H1 (cell line): Measurements from ENCODE around the gene TBC1D7. TPM values are rescaled to one million over a fixed set of nuclear protein-coding genes. Genes with fewer than 3 reads are reported as not detected.

Experiments used
- CTCF ChIA-PET: fragments of 300-600 bp; sonication (Branson Sonifier 250); formaldehyde crosslinking; loops from one replicate; lab custom pipeline; 2021; ENCODE audit not compliant: partially characterized antibody; lab: Charles Lee
- POLR2A ChIA-PET: fragments of 300-600 bp; sonication (Branson Sonifier 250); formaldehyde crosslinking; loops from one replicate; lab custom pipeline; 2021; ENCODE audit warnings: inconsistent platforms; ENCODE audit not compliant: partially characterized antibody; lab: Charles Lee
- DNase-seq, 2 experiments: peaks; one replicate each; pipeline versions ENCODE4 v3.0.0 to v3.0.0-alpha.2; 2010 to 2022; ENCODE audit warnings: low spot score in 2 of 2, low read depth in 1 of 2, mixed read lengths in 1 of 2
- FAIRE-seq: peaks from 2 replicates; lab custom pipeline; 2011; peaks lifted over from hg19 to GRCh38; lab: Jason Lieb, UNC
- H2AFZ ChIP-seq: 2 replicates; pipeline ENCODE4 v1.8.1; 2012; ENCODE audit warnings: low read length, inconsistent platforms
- H2AK5ac ChIP-seq: 2 replicates; pipeline ENCODE4 v1.6.1; 2013; ENCODE audit warnings: low read depth, low read length
- H2BK120ac ChIP-seq: replicated peaks from 2 replicates; pipeline ENCODE3; 2013; ENCODE audit warnings: low read depth, low read length, inconsistent platforms
- H2BK12ac ChIP-seq: 2 replicates; pipeline ENCODE4 v1.6.1; 2013; ENCODE audit warnings: low read depth, low read length
- H2BK15ac ChIP-seq: 2 replicates; pipeline ENCODE4 v1.6.1; 2013; ENCODE audit warnings: low read length
- H2BK20ac ChIP-seq: 2 replicates; pipeline ENCODE4 v1.6.1; 2013; ENCODE audit warnings: low read length
- H2BK5ac ChIP-seq: 2 replicates; pipeline ENCODE4 v1.6.1; 2013; ENCODE audit warnings: low read depth, low read length
- H3K14ac ChIP-seq: 2 replicates; pipeline ENCODE4 v1.6.1; 2013; ENCODE audit warnings: inconsistent platforms; ENCODE audit not compliant: insufficient read length
- H3K18ac ChIP-seq: 2 replicates; pipeline ENCODE4 v1.6.1; 2013; ENCODE audit warnings: low read length; ENCODE audit errors: extremely low read depth
- H3K23ac ChIP-seq: 2 replicates; pipeline ENCODE4 v1.6.1; 2013; ENCODE audit warnings: inconsistent platforms; ENCODE audit not compliant: insufficient read length
- H3K23me2 ChIP-seq: 2 replicates; pipeline ENCODE4 v1.6.1; 2013; ENCODE audit warnings: low read depth, low read length
- H3K27ac ChIP-seq: 2 replicates; pipeline ENCODE4 v1.6.1; 2011; ENCODE audit warnings: low read depth, low read length, inconsistent platforms
- H3K27me3 ChIP-seq, 4 experiments: replicated peaks in 1 of 4; 1 replicate in 1 of 4; 2 replicates in 3 of 4; pipeline versions ENCODE4 v1.6.1 to v1.8.1; 2011 to 2013; ENCODE audit warnings: low read length in 3 of 4, mild to moderate bottlenecking in 3 of 4, inconsistent platforms in 2 of 4, mixed read lengths in 2 of 4, moderate library complexity in 1 of 4; ENCODE audit not compliant: control insufficient read depth in 3 of 4, insufficient read depth in 3 of 4; ENCODE audit errors: extremely low read depth in 1 of 4
- H3K36me3 ChIP-seq, 4 experiments: 2 replicates each; pipeline versions ENCODE4 v1.6.1 to v1.8.1; 2011 to 2013; ENCODE audit warnings: mild to moderate bottlenecking in 4 of 4, low read length in 3 of 4, moderate library complexity in 2 of 4, control low read depth in 1 of 4, inconsistent platforms in 1 of 4; ENCODE audit not compliant: insufficient read depth in 4 of 4, control insufficient read depth in 2 of 4
- H3K4ac ChIP-seq: replicated peaks from 2 replicates; pipeline ENCODE3; 2013; ENCODE audit warnings: low read length, low read depth, mixed read lengths, inconsistent platforms; ENCODE audit not compliant: insufficient read length
- H3K4me1 ChIP-seq, 4 experiments: replicated peaks in 1 of 4; 1 replicate in 1 of 4; 2 replicates in 3 of 4; pipeline versions ENCODE4 v1.6.1 to v1.8.1; 2011 to 2013; ENCODE audit warnings: low read length in 3 of 4, inconsistent platforms in 2 of 4, mixed read lengths in 1 of 4; ENCODE audit not compliant: insufficient read depth in 4 of 4, control insufficient read depth in 3 of 4
- H3K4me2 ChIP-seq, 2 experiments: 2 replicates each; pipeline versions ENCODE4 v1.6.1 to v1.8.1; 2011 to 2013; ENCODE audit warnings: low read depth in 2 of 2, low read length in 2 of 2, control low read depth in 1 of 2, inconsistent platforms in 1 of 2, mild to moderate bottlenecking in 1 of 2; ENCODE audit not compliant: insufficient read depth in 1 of 2
- H3K4me3 ChIP-seq, 4 experiments: fragments of 200-600, 300-600 bp in 1 of 4; sonication (generic), shearing (Covaris generic), sonication (Bioruptor Twin) in 1 of 4; 2 replicates each; pipeline versions ENCODE4 v1.5.1 to v1.8.1; 2011 to 2016; ENCODE audit warnings: low read length in 4 of 4, low read depth in 3 of 4, control low read depth in 2 of 4, inconsistent platforms in 2 of 4, mild to moderate bottlenecking in 2 of 4, mixed read lengths in 1 of 4, moderate library complexity in 1 of 4; ENCODE audit not compliant: insufficient read depth in 2 of 4; ENCODE audit errors: extremely low read depth in 1 of 4
- H3K56ac ChIP-seq: replicated peaks from 2 replicates; pipeline ENCODE3; 2013; ENCODE audit warnings: low read depth, mild to moderate bottlenecking, mixed read lengths, low read length, inconsistent platforms; ENCODE audit not compliant: insufficient read length
- H3K79me1 ChIP-seq: 2 replicates; pipeline ENCODE4 v1.6.1; 2013; ENCODE audit warnings: low read depth, low read length, control low read depth
- H3K79me2 ChIP-seq, 2 experiments: 2 replicates each; pipeline versions ENCODE4 v1.6.1 to v1.8.1; 2012 to 2013; ENCODE audit warnings: low read length in 2 of 2, mild to moderate bottlenecking in 2 of 2, inconsistent platforms in 1 of 2; ENCODE audit not compliant: insufficient read depth in 2 of 2, control insufficient read depth in 1 of 2
- H3K9ac ChIP-seq, 4 experiments: replicated peaks in 1 of 4; 1 replicate in 1 of 4; 2 replicates in 3 of 4; pipeline versions ENCODE4 v1.6.1 to v1.8.1; 2011 to 2013; ENCODE audit warnings: low read depth in 3 of 4, low read length in 3 of 4, control low read depth in 2 of 4, mild to moderate bottlenecking in 2 of 4, moderate library complexity in 2 of 4, inconsistent platforms in 1 of 4; ENCODE audit errors: extremely low read depth in 1 of 4
- H3K9me3 ChIP-seq, 2 experiments: 2 replicates each; pipeline versions ENCODE4 v1.6.1 to v1.8.1; 2012 to 2013; ENCODE audit warnings: mild to moderate bottlenecking in 2 of 2, moderate library complexity in 2 of 2, control low read depth in 1 of 2, inconsistent platforms in 1 of 2, low read depth in 1 of 2, low read length in 1 of 2, mixed read lengths in 1 of 2; ENCODE audit not compliant: insufficient read depth in 2 of 2
- H4K20me1 ChIP-seq, 2 experiments: replicated peaks in 1 of 2; 2 replicates each; pipeline versions ENCODE3 to v1.8.1; 2011 to 2013; ENCODE audit warnings: inconsistent platforms in 2 of 2, low read length in 2 of 2, mild to moderate bottlenecking in 1 of 2; ENCODE audit not compliant: insufficient read depth in 2 of 2, control insufficient read depth in 1 of 2
- H4K5ac ChIP-seq: 2 replicates; pipeline ENCODE4 v1.6.1; 2013; ENCODE audit warnings: low read length, low read depth, mixed read lengths, inconsistent platforms; ENCODE audit not compliant: insufficient read length
- H4K8ac ChIP-seq: 2 replicates; pipeline ENCODE4 v1.8.0; 2013; ENCODE audit warnings: mild to moderate bottlenecking, moderate library complexity, low read length, inconsistent platforms; ENCODE audit not compliant: insufficient read depth; ENCODE audit errors: extremely low read depth
- H4K91ac ChIP-seq: replicated peaks from 2 replicates; pipeline ENCODE3; 2013; ENCODE audit warnings: low read length, mixed read lengths, inconsistent platforms; ENCODE audit not compliant: insufficient read length
- E2F6 ChIP-seq: IDR thresholded peaks from 2 replicates; pipeline ENCODE4 v1.6.1; 2012; ENCODE audit warnings: inconsistent platforms
- WGBS, 2 experiments: shearing (Covaris generic) in 1 of 2; methylation state at CpG; one replicate each; pipeline versions ENCODE4 v1.1.6 to v1.1.7; 2013 to 2015; ENCODE audit warnings: low lambda C conversion rate in 2 of 2, mixed read lengths in 2 of 2, inconsistent platforms in 1 of 2, low coverage in 1 of 2, missing lambda C conversion rate in 1 of 2; ENCODE audit not compliant: insufficient replicate concordance in 2 of 2, insufficient coverage in 1 of 2, insufficient read length in 1 of 2; ENCODE audit errors: extremely low coverage in 1 of 2, missing lambda C conversion rate in 1 of 2; 5-methylcytosine and 5-hydroxymethylcytosine counted together
- polyA plus RNA-seq, 7 experiments: library from polyadenylated mRNA; depleted of rRNA in 3 of 7; stranded (reverse) in 5 of 7; unstranded in 2 of 7; fragments of >200 nt in 5 of 7; fragments of 200-250 nt in 2 of 7; gene quantifications; 1 replicate in 5 of 7; 2 replicates in 1 of 7; 4 replicates in 1 of 7; pipeline versions ENCODE4 v1.2.1 to v1.2.3, GENCODE V29; 2011 to 2013; ENCODE audit warnings: missing spikeins in 2 of 7, mixed read lengths in 2 of 7
- total RNA-seq: library from RNA; stranded (reverse); fragmentation: NEBNext Ultra II Directional; extraction: Animal tissue kit (Norgen Biotek cat#: 25700); gene quantifications from 2 replicates; pipeline ENCODE4 v1.2.1, GENCODE V29; 2021
- TF ChIP-seq, protein P1 (sequence below), 3 experiments: IDR thresholded peaks; 1 replicate in 2 of 3; 2 replicates in 1 of 3; pipeline versions ENCODE4 v1.5.1 to v1.6.1; 2011; ENCODE audit warnings: low read length in 3 of 3, mild to moderate bottlenecking in 3 of 3, inconsistent platforms in 2 of 3, low read depth in 1 of 3, moderate library complexity in 1 of 3; ENCODE audit not compliant: insufficient read depth in 1 of 3; ENCODE audit errors: control extremely low read depth in 1 of 3

The TBC1D7 gene
- total and polyA plus RNA-seq, 2 of the 8 experiments (the other 6 are each of a cell fraction or from before 2014, with no cell fraction given) = 46.1 to 55.2 TPM

DNA sequence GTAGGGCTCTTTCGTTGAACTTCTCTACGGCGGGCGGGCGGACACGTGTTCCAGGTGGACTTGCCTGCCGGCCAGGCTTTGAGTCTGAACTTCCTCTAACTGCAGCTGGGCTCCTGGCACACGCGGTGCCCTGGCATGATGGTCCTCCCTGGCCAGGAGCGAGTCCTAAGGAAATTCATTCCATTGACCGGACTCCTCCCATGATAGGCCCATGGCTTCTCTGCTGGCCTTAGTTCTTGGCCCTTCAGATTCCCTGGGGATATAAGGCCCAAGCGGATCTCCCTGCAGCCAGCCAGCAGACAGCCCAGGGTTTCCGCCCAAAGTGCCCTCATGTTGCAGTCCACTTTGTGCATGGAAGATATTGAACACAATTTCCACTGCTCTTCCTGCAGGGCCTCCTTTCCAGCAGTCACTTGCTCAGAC is 39.4 kb downstream of the TBC1D7 start:
- H2BK15ac ChIP-seq = no peak overlapping the region
- no peaks in the 10 kb centered on the region for H3K4me1 ChIP-seq
- H3K79me1 ChIP-seq = no peaks in the 10 kb centered on the region
- no peak overlapping the region for H3K4me3 ChIP-seq
- H3K79me2 ChIP-seq = no peaks in the 10 kb centered on the region
- DNase-seq (no peak), FAIRE-seq (no peak)
- peaks cover 0 to 3% of the 10 kb centered on the region in 2 experiments for H4K20me1 ChIP-seq
- H3K18ac ChIP-seq = no peak overlapping the region
- no peak overlapping the region for H4K5ac ChIP-seq
- no peak overlapping the region for H3K14ac ChIP-seq
- WGBS, 2 experiments = 90% methylated on average over 13 of the region's 13 CpGs; no CpG with 5 or more reads in 1 of the 2 experiments
- no peak overlapping the region for H4K91ac ChIP-seq
- H2BK20ac ChIP-seq = no peak overlapping the region
- no peak overlapping the region for H3K4ac ChIP-seq
- H3K23me2 ChIP-seq = no peaks in the 10 kb centered on the region
- no peak overlapping the region for H2AFZ ChIP-seq
- H3K36me3 ChIP-seq = peaks cover 5 to 63% (median 23%) of the 10 kb centered on the region in 4 experiments; a peak in 5 of 8 replicates
- H2AK5ac ChIP-seq = no peak overlapping the region
- POLR2A ChIA-PET = interaction anchor here (1.5 to 1.8 kb wide), 2 partner anchors 9 to 10 kb away, joined by 3 to 4 read pairs; no protein-coding TSS in a partner anchor
- no peak overlapping the region for H3K23ac ChIP-seq
- no peak overlapping the region for H4K8ac ChIP-seq
- no peak overlapping the region for H3K27ac ChIP-seq
- CTCF ChIA-PET = no interaction called here
- H2BK5ac ChIP-seq = no peak overlapping the region
- H2BK120ac ChIP-seq = no peak overlapping the region
- no peaks in the 10 kb centered on the region for H3K27me3 ChIP-seq
- H2BK12ac ChIP-seq = no peak overlapping the region
- no peak overlapping the region for H3K9ac ChIP-seq
- H3K56ac ChIP-seq = no peak overlapping the region
- H3K9me3 ChIP-seq = peaks cover 14 to 17% of the 10 kb centered on the region in 2 experiments; a peak in 3 of 4 replicates
- H3K4me2 ChIP-seq = no peak overlapping the region
- TF ChIP-seq, protein P1, sequence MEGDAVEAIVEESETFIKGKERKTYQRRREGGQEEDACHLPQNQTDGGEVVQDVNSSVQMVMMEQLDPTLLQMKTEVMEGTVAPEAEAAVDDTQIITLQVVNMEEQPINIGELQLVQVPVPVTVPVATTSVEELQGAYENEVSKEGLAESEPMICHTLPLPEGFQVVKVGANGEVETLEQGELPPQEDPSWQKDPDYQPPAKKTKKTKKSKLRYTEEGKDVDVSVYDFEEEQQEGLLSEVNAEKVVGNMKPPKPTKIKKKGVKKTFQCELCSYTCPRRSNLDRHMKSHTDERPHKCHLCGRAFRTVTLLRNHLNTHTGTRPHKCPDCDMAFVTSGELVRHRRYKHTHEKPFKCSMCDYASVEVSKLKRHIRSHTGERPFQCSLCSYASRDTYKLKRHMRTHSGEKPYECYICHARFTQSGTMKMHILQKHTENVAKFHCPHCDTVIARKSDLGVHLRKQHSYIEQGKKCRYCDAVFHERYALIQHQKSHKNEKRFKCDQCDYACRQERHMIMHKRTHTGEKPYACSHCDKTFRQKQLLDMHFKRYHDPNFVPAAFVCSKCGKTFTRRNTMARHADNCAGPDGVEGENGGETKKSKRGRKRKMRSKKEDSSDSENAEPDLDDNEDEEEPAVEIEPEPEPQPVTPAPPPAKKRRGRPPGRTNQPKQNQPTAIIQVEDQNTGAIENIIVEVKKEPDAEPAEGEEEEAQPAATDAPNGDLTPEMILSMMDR (IDR thresholded peaks at IDR 0.05; ENCODE audit: control extremely low read depth in 1 of 3, insufficient read depth in 1 of 3, low read depth in 1 of 3, low read length in 3 of 3) = no peak
- TF ChIP-seq E2F6 = 0 out of 2 replicates have a peak, but pooled peaks have one; percentile 33
